Central memory CD4-positive, alpha-beta T cell (primary cell): ENCODE measurements around the gene LRIG3.

ENCODE experiments used
- DNase-seq: peaks from one replicate; pipeline ENCODE4 v3.0.0; 2022

LRIG3 gene

DNA sequence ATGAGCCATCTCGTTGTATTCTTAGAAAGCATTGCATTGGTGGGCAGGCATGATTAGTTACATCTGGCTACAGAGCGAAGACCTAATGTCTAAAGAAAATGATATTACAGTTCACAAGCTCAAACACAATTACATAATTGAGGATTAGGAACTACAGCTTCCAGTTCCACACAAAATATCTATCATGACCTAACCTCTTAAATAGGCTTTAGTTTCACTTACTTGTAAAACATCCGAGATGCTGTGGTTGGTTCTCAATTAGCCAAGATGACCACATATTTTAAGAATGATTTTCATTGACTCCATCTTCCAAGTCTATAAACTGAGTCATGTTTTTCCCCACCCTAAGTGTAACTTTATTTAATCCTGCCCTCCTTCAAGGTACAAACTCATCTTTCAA lies 69.5 kb downstream of the LRIG3 start:
- no peak for DNase-seq

DNA sequence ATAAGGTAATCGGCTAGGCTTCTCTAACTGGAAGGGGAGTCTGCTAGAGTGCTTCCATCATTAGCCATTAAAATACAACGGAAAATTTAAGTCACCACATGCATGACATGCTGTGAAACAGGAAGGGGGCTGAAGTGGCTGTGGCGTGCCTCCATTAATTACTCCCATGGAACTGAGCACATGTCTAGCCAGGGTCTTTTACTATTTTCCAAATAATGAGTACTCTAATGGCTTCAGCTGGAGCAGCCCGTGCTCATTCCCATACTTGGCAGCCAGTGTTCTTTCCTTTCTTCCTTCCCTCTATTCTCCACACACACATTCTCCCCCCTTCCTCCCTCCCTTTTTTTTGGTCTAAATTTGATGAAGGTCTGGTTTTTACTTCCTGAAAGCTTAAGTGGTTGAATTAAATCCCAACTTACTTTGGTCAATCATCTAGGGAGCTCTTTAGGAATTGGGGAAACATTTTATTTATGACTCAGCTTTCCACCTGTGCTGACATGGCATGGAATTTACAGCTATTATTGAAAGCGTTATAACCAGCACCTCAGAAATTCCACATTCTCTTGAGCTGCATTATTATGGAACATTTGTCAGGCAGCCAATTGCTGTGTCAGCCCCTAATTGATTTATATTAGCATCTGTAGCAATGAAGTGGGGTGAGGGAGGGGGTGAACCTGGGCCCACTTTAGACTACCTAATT lies 72.3 kb downstream of the LRIG3 start:
- no peak for DNase-seq

DNA sequence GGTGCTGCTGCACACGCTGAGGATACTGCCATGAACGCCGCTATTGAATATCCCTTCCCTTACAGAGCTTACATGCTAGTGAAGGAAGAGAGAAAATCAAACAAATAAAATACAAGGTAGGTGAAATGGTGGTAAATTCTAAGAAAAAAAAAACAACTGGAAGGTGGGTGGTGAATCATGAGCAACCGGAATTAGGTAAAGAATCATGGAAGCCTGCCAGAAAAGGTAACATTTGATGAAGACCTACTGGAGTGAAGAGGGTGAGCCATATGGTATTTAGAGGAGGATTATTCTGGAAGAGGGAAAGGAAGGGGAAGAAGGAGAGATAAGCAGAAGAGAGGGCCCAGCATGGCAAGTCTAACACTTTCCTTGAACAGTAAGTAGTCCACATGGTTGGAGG lies 76.1 kb downstream of the LRIG3 start:
- no peak for DNase-seq

- no peak for DNase-seq
Measured at GRCh38 chr12:58841058-58841798, 79.1 kb downstream of the LRIG3 start.

GRCh38 chr12:58833853-58834252 lies 86.5 kb downstream of the LRIG3 start:
- DNase-seq = no peak

DNA sequence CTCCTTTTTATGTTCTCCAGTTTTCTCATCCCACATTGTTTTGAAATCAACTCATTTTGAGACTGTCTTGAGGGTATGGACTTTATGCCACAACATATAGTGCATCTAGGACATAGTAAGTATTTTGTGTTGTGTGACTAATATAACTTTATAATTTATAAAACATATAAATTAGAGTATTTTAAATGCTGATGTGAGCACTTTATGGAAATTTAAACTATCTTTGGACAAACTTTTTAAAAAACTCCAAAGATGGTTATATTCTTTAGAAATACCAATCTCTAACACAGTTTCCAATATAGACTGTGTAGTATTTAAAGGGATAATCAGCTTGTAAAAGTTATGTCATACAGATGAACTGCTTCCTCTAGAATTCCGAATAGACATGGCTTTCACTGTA lies 87.4 kb downstream of the LRIG3 start:
- no peak for DNase-seq
